ENCODE results near the gene NFIB.

The NFIB gene

GRCh38 chr9:14086495-14086894 is 227.4 kb downstream of the NFIB start:
- DNase-seq, result no peak
- in situ Hi-C loops (cut with HindIII; ENCODE audit: low pct_ligation_motif_present, low pct_unique_long_range_greater_than_20kb, low sequenced_read_pairs), result no loop called here

- no peak for DNase-seq
- in situ Hi-C loops (cut with HindIII; ENCODE audit: low pct_ligation_motif_present, low pct_unique_long_range_greater_than_20kb, low sequenced_read_pairs), result no loop called here
These were observed 228.1 kb downstream of the NFIB start for GRCh38 chr9:14085810-14086209.

- in situ Hi-C loops (cut with HindIII; ENCODE audit: low pct_ligation_motif_present, low pct_unique_long_range_greater_than_20kb, low sequenced_read_pairs), result no loop called here
- DNase-seq, result no peak
These were observed 229.1 kb downstream of the NFIB start for GRCh38 chr9:14084867-14085266.

GRCh38 chr9:14083366-14083765 is 230.6 kb downstream of the NFIB start:
- DNase-seq, result no peak
- in situ Hi-C loops (cut with HindIII; ENCODE audit: low pct_ligation_motif_present, low pct_unique_long_range_greater_than_20kb, low sequenced_read_pairs), result no loop called here

- no peak for DNase-seq
- in situ Hi-C loops (cut with HindIII; ENCODE audit: low pct_ligation_motif_present, low pct_unique_long_range_greater_than_20kb, low sequenced_read_pairs), result no loop called here
These were observed 231.2 kb downstream of the NFIB start for GRCh38 chr9:14082732-14083131.

GRCh38 chr9:14081745-14082144 is 232.2 kb downstream of the NFIB start:
- no peak for DNase-seq
- in situ Hi-C loops (cut with HindIII; ENCODE audit: low pct_ligation_motif_present, low pct_unique_long_range_greater_than_20kb, low sequenced_read_pairs), result no loop called here

- DNase-seq, result no peak
- in situ Hi-C loops (cut with HindIII; ENCODE audit: low pct_ligation_motif_present, low pct_unique_long_range_greater_than_20kb, low sequenced_read_pairs), result no loop called here
These were observed 232.9 kb downstream of the NFIB start for GRCh38 chr9:14080959-14081542.

- DNase-seq, result no peak
- in situ Hi-C loops (cut with HindIII; ENCODE audit: low pct_ligation_motif_present, low pct_unique_long_range_greater_than_20kb, low sequenced_read_pairs), result no loop called here
These were observed 234.5 kb downstream of the NFIB start for GRCh38 chr9:14079440-14079839.

GRCh38 chr9:14077672-14078071 is 236.3 kb downstream of the NFIB start:
- DNase-seq, result no peak
- in situ Hi-C loops (cut with HindIII; ENCODE audit: low pct_ligation_motif_present, low pct_unique_long_range_greater_than_20kb, low sequenced_read_pairs), result no loop called here

GRCh38 chr9:14075218-14075617 is 238.7 kb downstream of the NFIB start:
- DNase-seq, result no peak
- in situ Hi-C loops (cut with HindIII; ENCODE audit: low pct_ligation_motif_present, low pct_unique_long_range_greater_than_20kb, low sequenced_read_pairs), result no loop called here

GRCh38 chr9:14072850-14073249 is 241.1 kb downstream of the NFIB start:
- no peak for DNase-seq
- in situ Hi-C loops (cut with HindIII; ENCODE audit: low pct_ligation_motif_present, low pct_unique_long_range_greater_than_20kb, low sequenced_read_pairs), result no loop called here

- in situ Hi-C loops (cut with HindIII; ENCODE audit: low pct_ligation_motif_present, low pct_unique_long_range_greater_than_20kb, low sequenced_read_pairs), result no loop called here
- DNase-seq, result no peak
These were observed 242.5 kb downstream of the NFIB start for GRCh38 chr9:14071484-14071883.

GRCh38 chr9:14068690-14069089 is 245.3 kb downstream of the NFIB start:
- in situ Hi-C loops (cut with HindIII; ENCODE audit: low pct_ligation_motif_present, low pct_unique_long_range_greater_than_20kb, low sequenced_read_pairs), result no loop called here
- DNase-seq, result no peak

- no peak for DNase-seq
- in situ Hi-C loops (cut with HindIII; ENCODE audit: low pct_ligation_motif_present, low pct_unique_long_range_greater_than_20kb, low sequenced_read_pairs), result no loop called here
These were observed 247.1 kb downstream of the NFIB start for GRCh38 chr9:14066831-14067230.

GRCh38 chr9:14066032-14066431 is 247.9 kb downstream of the NFIB start:
- DNase-seq, result no peak
- in situ Hi-C loops (cut with HindIII; ENCODE audit: low pct_ligation_motif_present, low pct_unique_long_range_greater_than_20kb, low sequenced_read_pairs), result no loop called here

- in situ Hi-C loops (cut with HindIII; ENCODE audit: low pct_ligation_motif_present, low pct_unique_long_range_greater_than_20kb, low sequenced_read_pairs), result no loop called here
- no peak for DNase-seq
These were observed 249.0 kb downstream of the NFIB start for GRCh38 chr9:14064940-14065339.

- in situ Hi-C loops (cut with HindIII; ENCODE audit: low pct_ligation_motif_present, low pct_unique_long_range_greater_than_20kb, low sequenced_read_pairs), result no loop called here
- no peak for DNase-seq
These were observed 250.2 kb downstream of the NFIB start for GRCh38 chr9:14063756-14064155.

GRCh38 chr9:14062586-14063221 is 251.2 kb downstream of the NFIB start:
- in situ Hi-C loops (cut with HindIII; ENCODE audit: low pct_ligation_motif_present, low pct_unique_long_range_greater_than_20kb, low sequenced_read_pairs), result no loop called here

GRCh38 chr9:14061936-14062585 is 251.9 kb downstream of the NFIB start:
- DNase-seq, result no peak
- in situ Hi-C loops (cut with HindIII; ENCODE audit: low pct_ligation_motif_present, low pct_unique_long_range_greater_than_20kb, low sequenced_read_pairs), result no loop called here

More at GRCh38 chr9:14062586-14063221, 251.2 kb downstream of the NFIB start:
- DNase-seq, result no peak

- no peak for DNase-seq
- in situ Hi-C loops (cut with HindIII; ENCODE audit: low pct_ligation_motif_present, low pct_unique_long_range_greater_than_20kb, low sequenced_read_pairs), result no loop called here
These were observed 255.6 kb downstream of the NFIB start for GRCh38 chr9:14058325-14058688.

Data from ACHN (cell line).